ENCODE results near the gene ZCCHC8. TPM values are rescaled to one million over a fixed set of nuclear protein-coding genes. Genes with fewer than 3 reads are reported as not detected.

ZCCHC8 gene
- total and polyA plus RNA-seq, 2 donors (not counting 3 experiments of a cell fraction or from before 2014, with no cell fraction given) = 10.0 to 24.4 TPM

GRCh38 chr12:122508163-122508562, 7.4 kb upstream of the ZCCHC8 start:
- Histone ChIP-seq H3K9me3 (replicated peaks; ENCODE audit: control insufficient read depth, insufficient read depth, low read length) (no peaks in the 10 kb centered on the region), H3K9ac (replicated peaks; ENCODE audit: extremely low read depth, insufficient read depth, low read length) (no peak overlapping the region), H3K9me1 (replicated peaks; ENCODE audit: control insufficient read depth, extremely low read depth, insufficient read depth, low read length) (no peaks in the 10 kb centered on the region), H4K20me1 (replicated peaks; ENCODE audit: control insufficient read depth, extremely low read depth, insufficient read depth, low read length) (no peaks in the 10 kb centered on the region), H3K79me2 (ENCODE audit: control insufficient read depth, insufficient read depth, low read length) (peaks cover 28% of the 10 kb centered on the region), H3K4me2 (ENCODE audit: insufficient read depth, low read length) (no peak overlapping the region), H3K4me3 (replicated peaks in 1 of 3; ENCODE audit: insufficient read depth in 1 of 3, low read depth in 1 of 3, low read length in 3 of 3) (no peak overlapping the region), H2AFZ (ENCODE audit: low read depth, low read length) (no peak overlapping the region), H3K36me3 (ENCODE audit: control insufficient read depth in 2 of 2, extremely low read depth in 1 of 2, insufficient read depth in 2 of 2, low read length in 2 of 2) (peaks cover 43 to 51% of the 10 kb centered on the region in 2 experiments), H3K27ac (ENCODE audit: insufficient read depth, low read depth, low read length) (no peak overlapping the region), H3K27me3 (ENCODE audit: control insufficient read depth in 2 of 2, insufficient read depth in 2 of 2, low read length in 2 of 2) (no peaks in the 10 kb centered on the region), H3K4me1 (ENCODE audit: control insufficient read depth, extremely low read depth, insufficient read depth, low read length) (no peaks in the 10 kb centered on the region)
- ChIA-PET POLR2A (interaction anchor here (0.7 kb wide), 1 partner anchor 40 kb away, joined by 3 read pairs; no protein-coding TSS in a partner anchor), CTCF (no interaction called here)
- intact Hi-C loops (cut with micrococcal nuclease) = no loop called here
- dilution Hi-C loops (cut with MboI; ENCODE audit: extremely low pct_ligation_motif_present, low sequenced_read_pairs) = no loop called here
- FAIRE-seq = no peak
- no peak for TF ChIP-seq GATA2 (IDR thresholded peaks at IDR 0.05; ENCODE audit: insufficient read depth, insufficient read length, low read depth, low read length)
- no peak for TF ChIP-seq CTCF (IDR thresholded peaks at IDR 0.05; ENCODE audit: extremely low read depth in 1 of 2, insufficient read depth in 1 of 2, low read depth in 1 of 2, low read length in 2 of 2)
- TF ChIP-seq MAX (IDR thresholded peaks at IDR 0.05; ENCODE audit: insufficient read depth, insufficient read length) = no peak
- no peak for TF ChIP-seq POLR2A (IDR thresholded peaks at IDR 0.05; ENCODE audit: low read depth, low read length)
- TF ChIP-seq MYC (IDR thresholded peaks at IDR 0.05; ENCODE audit: low read depth, low read length) = no peak
- no peak for TF ChIP-seq EZH2 (IDR thresholded peaks at IDR 0.05; ENCODE audit: borderline replicate concordance, low read depth, low read length, severe bottlenecking)
- TF ChIP-seq JUN (IDR thresholded peaks at IDR 0.05; ENCODE audit: borderline replicate concordance, insufficient read depth, insufficient read length, low read depth) = no peak
- no peak for TF ChIP-seq POLR2AphosphoS5 (IDR thresholded peaks at IDR 0.05; ENCODE audit: insufficient read depth, low read depth, low read length)
- TF ChIP-seq FOS (IDR thresholded peaks at IDR 0.05; ENCODE audit: borderline replicate concordance, insufficient read depth, low read length) = no peak
- no peak for DNase-seq (ENCODE audit: low read depth, low spot score)
- BruUV-seq (replicated peaks) = no TSS peak
